Smooth muscle cell of the pulmonary artery (primary cell): ENCODE data around the gene ZSCAN2. TPM values are rescaled to one million over a fixed set of nuclear protein-coding genes. Genes with fewer than 3 reads are reported as not detected.

Experiments
- total RNA-seq: library from RNA; depleted of rRNA; stranded (reverse); fragments of >200 nt; gene quantifications from 2 replicates; pipeline ENCODE4 v1.2.3, GENCODE V29; 2014

ZSCAN2 gene
- total RNA-seq: 6.5 and 8.4 TPM in 2 replicates

DNA sequence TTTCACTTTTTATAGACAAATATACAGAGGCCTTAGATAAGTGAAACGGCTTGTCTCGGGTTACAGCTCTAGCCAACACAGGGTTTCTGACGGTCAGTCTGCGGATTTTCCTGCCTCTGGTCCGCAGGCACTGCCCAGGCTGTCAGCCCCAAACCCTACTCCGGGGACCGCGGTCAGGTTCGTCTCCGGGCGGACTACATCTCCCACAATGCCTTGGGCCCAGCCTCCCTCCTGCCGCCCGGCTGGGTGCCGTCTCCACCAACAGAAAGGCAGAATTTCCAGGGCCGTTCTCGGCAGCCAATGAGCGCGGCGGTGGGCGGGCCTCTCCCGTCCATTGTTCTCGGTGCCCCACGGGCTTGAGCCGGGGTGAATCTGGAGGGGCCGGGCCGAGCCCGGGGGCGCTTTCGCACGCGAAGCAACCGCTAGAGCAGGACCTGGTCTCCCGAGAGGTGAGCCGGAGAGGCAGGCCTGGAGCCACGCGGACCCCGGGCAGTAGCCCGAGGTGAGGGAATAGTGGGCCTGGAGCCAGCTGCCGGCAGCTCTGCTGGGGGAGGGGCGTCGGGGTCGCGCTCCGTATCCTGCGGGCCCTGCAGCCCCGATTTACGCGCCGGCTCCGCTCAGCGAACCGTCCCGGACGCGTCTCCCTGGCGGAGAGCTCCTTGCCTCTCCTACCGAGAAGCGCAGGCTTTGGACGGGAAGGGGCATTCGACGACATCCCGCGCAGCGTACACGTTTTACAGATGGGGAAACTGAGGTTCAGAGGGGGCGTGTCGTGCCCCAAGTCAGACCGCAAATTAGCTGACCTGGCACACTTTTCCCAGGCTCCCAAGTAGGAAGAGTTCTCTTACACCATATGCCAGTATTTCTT is at the start of gene ZSCAN2:
Gene ZSCAN2 (plus strand): TSS at position 323 of the 868 bp plus-strand sequence. CDS start 2,919 bp downstream, outside the sequence.

DNA sequence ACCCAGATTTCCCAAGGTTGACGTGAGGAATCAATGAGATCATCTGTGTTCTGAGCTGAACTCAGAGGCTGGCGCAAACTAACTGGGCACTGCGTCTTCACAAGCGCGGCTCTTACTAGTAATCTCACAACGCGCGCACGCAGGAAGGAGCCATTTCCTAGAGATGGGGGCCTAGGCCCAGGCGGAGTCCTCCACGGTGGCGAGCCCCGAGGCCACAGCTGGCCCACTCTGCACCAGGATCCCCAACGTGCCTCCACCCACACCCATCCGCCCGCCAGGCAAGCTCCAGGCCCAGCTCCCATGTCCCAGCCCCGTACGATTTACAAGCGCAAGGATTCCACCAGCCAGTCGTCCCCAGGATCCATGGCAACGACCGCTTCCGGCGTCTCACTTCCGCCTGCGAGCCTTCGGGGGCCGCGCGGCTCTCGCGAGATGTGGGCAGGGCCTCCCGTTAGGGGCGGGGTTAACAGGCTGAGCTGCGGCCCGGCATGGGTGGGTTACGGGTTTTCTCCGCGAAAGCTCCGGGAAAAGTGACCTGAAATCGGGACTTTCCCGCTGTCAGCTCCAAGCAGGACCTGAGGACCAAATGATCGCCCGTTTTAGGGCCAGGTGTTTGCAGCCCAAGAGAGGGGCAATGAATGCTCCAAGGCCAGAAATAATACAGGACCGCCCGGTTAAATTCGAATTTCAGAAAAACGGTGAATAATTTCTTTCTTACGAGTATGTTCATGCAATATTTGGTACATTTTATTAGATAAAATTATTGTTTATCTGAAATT is 53.3 kb downstream of the ZSCAN2 start, which contains the start of gene WDR73:
Gene WDR73 (minus strand): TSS at position 374 of the 779 bp plus-strand sequence. CDS start 9 bp downstream, at position 365.

DNA sequence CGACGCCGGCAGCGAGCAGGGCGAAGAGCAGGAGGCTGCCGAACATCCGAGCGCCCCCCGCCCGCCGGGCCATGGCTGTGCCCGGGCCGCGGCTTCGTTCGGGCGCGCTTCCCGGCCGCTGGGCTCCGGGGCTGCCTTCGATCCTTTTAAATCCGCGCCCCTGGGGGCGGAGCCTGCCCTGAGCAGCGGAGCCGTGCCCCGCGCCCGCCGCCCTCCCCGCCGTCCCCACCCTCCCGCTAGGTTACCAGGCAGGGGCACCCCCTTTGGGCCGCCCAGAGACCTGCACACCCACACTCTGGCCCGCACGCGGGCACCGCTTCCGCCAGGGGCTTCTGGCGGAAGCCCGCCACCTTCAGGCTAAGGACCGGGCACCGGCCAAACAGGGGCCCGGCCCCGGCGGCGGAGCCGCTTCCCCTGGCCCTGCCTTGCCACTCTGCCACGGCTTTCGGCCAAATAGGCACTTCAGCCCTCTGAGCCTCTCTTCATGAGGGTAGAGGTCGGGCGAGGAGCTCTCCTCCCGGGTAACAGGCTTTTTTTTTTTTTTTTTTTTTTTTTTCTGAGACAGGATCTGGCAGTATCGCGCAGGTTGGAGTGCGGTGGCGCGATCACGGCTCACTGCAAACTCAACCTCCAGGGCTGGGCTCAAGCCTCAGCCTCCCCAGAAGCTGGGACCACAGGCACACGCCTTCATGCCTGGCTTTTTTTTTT is 57.4 kb downstream of the ZSCAN2 start, which contains the start of gene NMB:
Gene NMB (minus strand): TSS at position 120 of the 708 bp plus-strand sequence. CDS start 47 bp downstream, at position 73.

Other genes with a start within 250 kb of the ZSCAN2 start
- 28.5 and 32.3 TPM in 2 replicates for gene WDR73, start 53.3 kb downstream of the ZSCAN2 start, total RNA-seq
- 4.9 and 7.1 TPM in 2 replicates for gene NMB, start 57.2 kb downstream of the ZSCAN2 start, total RNA-seq
- 158 and 200 TPM in 2 replicates for gene SEC11A, start 115.1 kb downstream of the ZSCAN2 start, total RNA-seq
- gene ZNF592, start 147.6 kb downstream of the ZSCAN2 start, total RNA-seq: 8.6 and 10.6 TPM in 2 replicates
- 4.3 and 26.4 TPM in 2 replicates for gene ALPK3, start 216.3 kb downstream of the ZSCAN2 start, total RNA-seq